ENCODE data around the gene REPS1. TPM values are rescaled to one million over a fixed set of nuclear protein-coding genes. Genes with fewer than 3 reads are reported as not detected.

REPS1 gene
- total RNA-seq, 1 experiment from 2014 or later, result 55.1 TPM

- TF ChIP-seq FOXP4 (CRISPR knock-in tag; IDR thresholded peaks at IDR 0.05) (no peak), ZNF317 (CRISPR knock-in tag; IDR thresholded peaks at IDR 0.05; ENCODE audit: borderline replicate concordance, low read depth) (no peak), HMGXB4 (CRISPR knock-in tag; IDR thresholded peaks at IDR 0.05) (no peak), FOXP1 (CRISPR knock-in tag; IDR thresholded peaks at IDR 0.05; ENCODE audit: borderline replicate concordance) (no peak), JUN (CRISPR knock-in tag; IDR thresholded peaks at IDR 0.05) (no peak), E2F1 (CRISPR knock-in tag; IDR thresholded peaks at IDR 0.05) (no peak), E2F4 (CRISPR knock-in tag; IDR thresholded peaks at IDR 0.05; ENCODE audit: borderline replicate concordance, low read depth) (no peak)
- TF ChIP-seq, protein P1, sequence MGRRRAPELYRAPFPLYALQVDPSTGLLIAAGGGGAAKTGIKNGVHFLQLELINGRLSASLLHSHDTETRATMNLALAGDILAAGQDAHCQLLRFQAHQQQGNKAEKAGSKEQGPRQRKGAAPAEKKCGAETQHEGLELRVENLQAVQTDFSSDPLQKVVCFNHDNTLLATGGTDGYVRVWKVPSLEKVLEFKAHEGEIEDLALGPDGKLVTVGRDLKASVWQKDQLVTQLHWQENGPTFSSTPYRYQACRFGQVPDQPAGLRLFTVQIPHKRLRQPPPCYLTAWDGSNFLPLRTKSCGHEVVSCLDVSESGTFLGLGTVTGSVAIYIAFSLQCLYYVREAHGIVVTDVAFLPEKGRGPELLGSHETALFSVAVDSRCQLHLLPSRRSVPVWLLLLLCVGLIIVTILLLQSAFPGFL (CRISPR knock-in tag; IDR thresholded peaks at IDR 0.05; ENCODE audit: borderline replicate concordance), result no peak
Observed at GRCh38 chr6:139019722-139020121, 31.7 kb upstream of the REPS1 start (continued).

- ChIA-PET POLR2A (no interaction called here), CTCF (no interaction called here)
- Mint-ChIP-seq H3K27ac (no peak overlapping the region), H3K9me3 (no peaks in the 10 kb centered on the region), H3K4me1 (peaks cover 23% of the 10 kb centered on the region), H3K27me3 (ENCODE audit: low read depth) (no peaks in the 10 kb centered on the region), H3K36me3 (no peaks in the 10 kb centered on the region), H3K4me3 (no peak overlapping the region)
- ATAC-seq, result peak; percentile 16; the same call in 1 of the 2 replicates
- DNase-seq (ENCODE audit: low spot score), result no peak
- no peak for TF ChIP-seq CDX4 (CRISPR knock-in tag; IDR thresholded peaks at IDR 0.05; ENCODE audit: borderline replicate concordance)
- TF ChIP-seq, protein P2, sequence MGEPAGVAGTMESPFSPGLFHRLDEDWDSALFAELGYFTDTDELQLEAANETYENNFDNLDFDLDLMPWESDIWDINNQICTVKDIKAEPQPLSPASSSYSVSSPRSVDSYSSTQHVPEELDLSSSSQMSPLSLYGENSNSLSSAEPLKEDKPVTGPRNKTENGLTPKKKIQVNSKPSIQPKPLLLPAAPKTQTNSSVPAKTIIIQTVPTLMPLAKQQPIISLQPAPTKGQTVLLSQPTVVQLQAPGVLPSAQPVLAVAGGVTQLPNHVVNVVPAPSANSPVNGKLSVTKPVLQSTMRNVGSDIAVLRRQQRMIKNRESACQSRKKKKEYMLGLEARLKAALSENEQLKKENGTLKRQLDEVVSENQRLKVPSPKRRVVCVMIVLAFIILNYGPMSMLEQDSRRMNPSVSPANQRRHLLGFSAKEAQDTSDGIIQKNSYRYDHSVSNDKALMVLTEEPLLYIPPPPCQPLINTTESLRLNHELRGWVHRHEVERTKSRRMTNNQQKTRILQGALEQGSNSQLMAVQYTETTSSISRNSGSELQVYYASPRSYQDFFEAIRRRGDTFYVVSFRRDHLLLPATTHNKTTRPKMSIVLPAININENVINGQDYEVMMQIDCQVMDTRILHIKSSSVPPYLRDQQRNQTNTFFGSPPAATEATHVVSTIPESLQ (CRISPR knock-in tag; IDR thresholded peaks at IDR 0.05), result no peak
- TF ChIP-seq, protein P3, sequence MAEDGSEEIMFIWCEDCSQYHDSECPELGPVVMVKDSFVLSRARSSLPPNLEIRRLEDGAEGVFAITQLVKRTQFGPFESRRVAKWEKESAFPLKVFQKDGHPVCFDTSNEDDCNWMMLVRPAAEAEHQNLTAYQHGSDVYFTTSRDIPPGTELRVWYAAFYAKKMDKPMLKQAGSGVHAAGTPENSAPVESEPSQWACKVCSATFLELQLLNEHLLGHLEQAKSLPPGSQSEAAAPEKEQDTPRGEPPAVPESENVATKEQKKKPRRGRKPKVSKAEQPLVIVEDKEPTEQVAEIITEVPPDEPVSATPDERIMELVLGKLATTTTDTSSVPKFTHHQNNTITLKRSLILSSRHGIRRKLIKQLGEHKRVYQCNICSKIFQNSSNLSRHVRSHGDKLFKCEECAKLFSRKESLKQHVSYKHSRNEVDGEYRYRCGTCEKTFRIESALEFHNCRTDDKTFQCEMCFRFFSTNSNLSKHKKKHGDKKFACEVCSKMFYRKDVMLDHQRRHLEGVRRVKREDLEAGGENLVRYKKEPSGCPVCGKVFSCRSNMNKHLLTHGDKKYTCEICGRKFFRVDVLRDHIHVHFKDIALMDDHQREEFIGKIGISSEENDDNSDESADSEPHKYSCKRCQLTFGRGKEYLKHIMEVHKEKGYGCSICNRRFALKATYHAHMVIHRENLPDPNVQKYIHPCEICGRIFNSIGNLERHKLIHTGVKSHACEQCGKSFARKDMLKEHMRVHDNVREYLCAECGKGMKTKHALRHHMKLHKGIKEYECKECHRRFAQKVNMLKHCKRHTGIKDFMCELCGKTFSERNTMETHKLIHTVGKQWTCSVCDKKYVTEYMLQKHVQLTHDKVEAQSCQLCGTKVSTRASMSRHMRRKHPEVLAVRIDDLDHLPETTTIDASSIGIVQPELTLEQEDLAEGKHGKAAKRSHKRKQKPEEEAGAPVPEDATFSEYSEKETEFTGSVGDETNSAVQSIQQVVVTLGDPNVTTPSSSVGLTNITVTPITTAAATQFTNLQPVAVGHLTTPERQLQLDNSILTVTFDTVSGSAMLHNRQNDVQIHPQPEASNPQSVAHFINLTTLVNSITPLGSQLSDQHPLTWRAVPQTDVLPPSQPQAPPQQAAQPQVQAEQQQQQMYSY (CRISPR knock-in tag; IDR thresholded peaks at IDR 0.05), result no peak
- no peak for TF ChIP-seq ZNF671 (CRISPR knock-in tag; IDR thresholded peaks at IDR 0.05)
- TF ChIP-seq ESRRA (CRISPR knock-in tag; IDR thresholded peaks at IDR 0.05; ENCODE audit: borderline replicate concordance), result no peak
- no peak for TF ChIP-seq E2F5 (CRISPR knock-in tag; IDR thresholded peaks at IDR 0.05)
- no peak for TF ChIP-seq SP1 (CRISPR knock-in tag; conservative IDR thresholded peaks at IDR 0.05)
- TF ChIP-seq, protein P4, sequence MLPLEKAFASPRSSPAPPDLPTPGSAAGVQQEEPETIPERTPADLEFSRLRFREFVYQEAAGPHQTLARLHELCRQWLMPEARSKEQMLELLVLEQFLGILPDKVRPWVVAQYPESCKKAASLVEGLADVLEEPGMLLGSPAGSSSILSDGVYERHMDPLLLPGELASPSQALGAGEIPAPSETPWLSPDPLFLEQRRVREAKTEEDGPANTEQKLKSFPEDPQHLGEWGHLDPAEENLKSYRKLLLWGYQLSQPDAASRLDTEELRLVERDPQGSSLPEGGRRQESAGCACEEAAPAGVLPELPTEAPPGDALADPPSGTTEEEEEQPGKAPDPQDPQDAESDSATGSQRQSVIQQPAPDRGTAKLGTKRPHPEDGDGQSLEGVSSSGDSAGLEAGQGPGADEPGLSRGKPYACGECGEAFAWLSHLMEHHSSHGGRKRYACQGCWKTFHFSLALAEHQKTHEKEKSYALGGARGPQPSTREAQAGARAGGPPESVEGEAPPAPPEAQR (CRISPR knock-in tag; IDR thresholded peaks at IDR 0.05), result no peak
- TF ChIP-seq CTCF (IDR thresholded peaks at IDR 0.05), result no peak
Observed at GRCh38 chr6:139017227-139017626, 29.2 kb upstream of the REPS1 start.
